AG04450 (cell line): Measurements from ENCODE around the gene EHBP1. TPM values are rescaled to one million over a fixed set of nuclear protein-coding genes. Genes with fewer than 3 reads are reported as not detected.

ENCODE experiments used
- CTCF ChIA-PET: fragments of 300-600, 350-600 bp; formaldehyde crosslinking; extraction: SDS; loops from one replicate; lab custom pipeline; 2022; ENCODE audit warnings: antibody characterized with exemption, inconsistent platforms; lab: Charles Lee
- POLR2A ChIA-PET: fragments of 350-600 bp; formaldehyde crosslinking; extraction: SDS; loops from one replicate; lab custom pipeline; 2021; ENCODE audit warnings: antibody characterized with exemption, inconsistent platforms; lab: Yijun Ruan, JAX
- DNase-seq: peaks from one replicate; pipeline ENCODE4 v3.0.0-alpha.2; 2011; ENCODE audit warnings: low read depth, low spot score
- H3K27ac ChIP-seq: one replicate; pipeline ENCODE4 v1.5.1; 2012; ENCODE audit warnings: low read depth, low read length, control low read depth
- H3K27me3 ChIP-seq: one replicate; pipeline ENCODE4 v1.6.0; 2012; ENCODE audit warnings: low read length; ENCODE audit not compliant: control insufficient read depth, insufficient read depth
- H3K4me3 ChIP-seq: 2 replicates; pipeline ENCODE4 v1.5.1; 2011; ENCODE audit warnings: mild to moderate bottlenecking, low read depth, low read length, control low read depth
- H3K9me3 ChIP-seq: 2 replicates; pipeline ENCODE4 v1.5.1; 2012; ENCODE audit warnings: low read length; ENCODE audit not compliant: control insufficient read depth, insufficient read depth
- polyA plus RNA-seq: library from polyadenylated mRNA; depleted of rRNA; stranded (reverse); fragments of >200 nt; gene quantifications from 2 replicates; pipeline ENCODE4 v1.2.3, GENCODE V29; 2011
- TF ChIP-seq, protein P1 (sequence below): IDR thresholded peaks from 2 replicates; pipeline ENCODE4 v1.5.1; 2011; ENCODE audit warnings: low read depth, low read length, control low read depth, inconsistent platforms

EHBP1 gene
- polyA plus RNA-seq, 1 experiment, result 68.6 TPM

DNA sequence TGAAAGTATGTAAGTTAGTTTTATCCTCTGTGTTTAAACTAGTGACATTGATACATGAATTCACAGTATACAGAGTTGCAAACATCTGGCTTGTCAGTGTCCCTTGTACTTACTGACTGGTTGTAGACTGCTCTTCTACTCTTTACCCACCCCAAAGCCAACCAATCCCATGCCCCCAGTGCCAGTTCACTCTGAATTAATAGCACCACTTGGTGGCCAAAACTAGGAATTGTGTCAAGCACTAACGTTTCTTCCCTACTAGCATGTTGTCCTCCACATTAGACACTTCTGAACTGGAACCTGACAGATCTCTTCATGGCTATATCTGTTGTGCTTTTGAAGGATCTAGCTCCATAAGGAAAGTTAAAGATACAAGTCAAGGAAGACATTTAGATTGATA lies 317.9 kb downstream of the EHBP1 start:
- Histone ChIP-seq H3K27me3 (no peaks in the 10 kb centered on the region), H3K4me3 (no peak overlapping the region), H3K9me3 (no peaks in the 10 kb centered on the region), H3K27ac (no peak overlapping the region)
- CTCF ChIA-PET, result interaction anchor here (0.5 to 2.2 kb wide), 6 partner anchors 9 to 567 kb away, joined by 4 to 8 read pairs (median 6); no protein-coding TSS in a partner anchor
- TF ChIP-seq, protein P1, sequence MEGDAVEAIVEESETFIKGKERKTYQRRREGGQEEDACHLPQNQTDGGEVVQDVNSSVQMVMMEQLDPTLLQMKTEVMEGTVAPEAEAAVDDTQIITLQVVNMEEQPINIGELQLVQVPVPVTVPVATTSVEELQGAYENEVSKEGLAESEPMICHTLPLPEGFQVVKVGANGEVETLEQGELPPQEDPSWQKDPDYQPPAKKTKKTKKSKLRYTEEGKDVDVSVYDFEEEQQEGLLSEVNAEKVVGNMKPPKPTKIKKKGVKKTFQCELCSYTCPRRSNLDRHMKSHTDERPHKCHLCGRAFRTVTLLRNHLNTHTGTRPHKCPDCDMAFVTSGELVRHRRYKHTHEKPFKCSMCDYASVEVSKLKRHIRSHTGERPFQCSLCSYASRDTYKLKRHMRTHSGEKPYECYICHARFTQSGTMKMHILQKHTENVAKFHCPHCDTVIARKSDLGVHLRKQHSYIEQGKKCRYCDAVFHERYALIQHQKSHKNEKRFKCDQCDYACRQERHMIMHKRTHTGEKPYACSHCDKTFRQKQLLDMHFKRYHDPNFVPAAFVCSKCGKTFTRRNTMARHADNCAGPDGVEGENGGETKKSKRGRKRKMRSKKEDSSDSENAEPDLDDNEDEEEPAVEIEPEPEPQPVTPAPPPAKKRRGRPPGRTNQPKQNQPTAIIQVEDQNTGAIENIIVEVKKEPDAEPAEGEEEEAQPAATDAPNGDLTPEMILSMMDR, result peak; percentile 40
- DNase-seq, result no peak
- POLR2A ChIA-PET, result no interaction called here

DNA sequence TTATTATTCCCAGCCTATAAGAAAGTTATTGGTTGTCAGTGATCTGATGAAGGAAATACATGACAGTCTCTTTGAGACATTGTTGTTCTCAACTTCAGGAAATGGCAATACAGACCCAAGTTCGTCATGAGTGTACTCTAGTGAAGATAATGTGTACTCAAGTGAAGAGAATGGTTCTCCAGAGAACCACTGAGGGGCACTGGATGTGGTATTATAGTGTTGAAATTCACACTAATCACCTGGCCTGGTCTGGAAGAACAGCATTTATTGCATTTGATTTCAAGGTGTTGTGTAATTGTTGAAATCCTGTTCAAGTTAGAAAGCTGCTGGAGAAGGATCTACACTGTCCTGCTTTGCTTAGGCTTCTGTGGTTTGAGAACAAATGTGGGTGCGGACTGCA lies 321.7 kb downstream of the EHBP1 start:
- no peak for DNase-seq
- TF ChIP-seq, protein P1, result no peak
- Histone ChIP-seq H3K27ac (no peak overlapping the region), H3K4me3 (no peak overlapping the region), H3K27me3 (no peaks in the 10 kb centered on the region), H3K9me3 (no peaks in the 10 kb centered on the region)
- POLR2A ChIA-PET, result no interaction called here
- CTCF ChIA-PET, result no interaction called here

DNA sequence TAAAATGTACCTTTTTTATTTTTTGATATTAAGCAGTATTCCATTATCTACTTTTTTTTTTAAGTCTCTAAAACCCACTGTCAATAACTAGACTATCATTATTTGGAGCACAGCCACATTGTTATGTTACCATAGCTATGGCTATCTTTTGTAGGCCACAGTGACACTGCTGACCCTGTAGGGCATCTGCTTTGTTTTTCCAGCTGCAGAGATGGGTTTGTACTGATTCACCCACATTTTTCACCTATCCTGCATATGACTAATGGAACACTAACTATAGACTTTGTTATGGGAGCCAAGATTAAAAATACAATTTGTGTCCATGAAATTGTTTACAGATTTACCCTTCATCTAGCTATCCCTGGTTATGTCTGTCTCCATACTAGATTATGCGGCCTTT lies 323.5 kb downstream of the EHBP1 start:
- ChIA-PET POLR2A (interaction anchor here (0.7 kb wide), 1 partner anchor 254 kb away, joined by 3 read pairs; no protein-coding TSS in a partner anchor), CTCF (no interaction called here)
- H3K27me3 ChIP-seq, result no peaks in the 10 kb centered on the region
- TF ChIP-seq, protein P1, result no peak
- no peak overlapping the region for H3K4me3 ChIP-seq
- H3K9me3 ChIP-seq, result no peaks in the 10 kb centered on the region
- H3K27ac ChIP-seq, result no peak overlapping the region
- no peak for DNase-seq

DNA sequence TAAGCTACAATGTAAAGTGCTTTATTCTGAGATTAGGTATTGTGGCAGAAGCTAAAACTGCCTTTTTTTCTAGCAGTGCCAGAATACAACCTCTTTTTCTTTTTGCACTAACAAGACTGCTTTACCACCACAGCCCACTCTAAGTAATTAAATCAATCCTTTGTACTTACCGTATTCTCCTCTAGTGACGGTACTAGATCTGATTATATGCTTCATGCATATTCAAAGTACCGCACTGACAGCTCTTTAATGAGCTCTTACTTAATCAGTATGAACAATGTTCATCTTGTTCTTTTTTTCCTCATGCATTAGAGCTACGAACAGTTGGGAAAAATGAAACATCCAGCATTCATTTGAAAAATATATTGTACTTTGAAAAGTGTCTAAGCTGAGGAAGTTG lies 329.0 kb downstream of the EHBP1 start:
- CTCF ChIA-PET, result interaction anchor here (1.2 kb wide), 2 partner anchors 10 to 247 kb away, joined by 3 to 4 read pairs; no protein-coding TSS in a partner anchor
- no peaks in the 10 kb centered on the region for H3K27me3 ChIP-seq
- no peak overlapping the region for H3K4me3 ChIP-seq
- no peak for DNase-seq
- TF ChIP-seq, protein P1, result no peak
- no peak overlapping the region for H3K27ac ChIP-seq
- H3K9me3 ChIP-seq, result no peaks in the 10 kb centered on the region
- POLR2A ChIA-PET, result no interaction called here

DNA sequence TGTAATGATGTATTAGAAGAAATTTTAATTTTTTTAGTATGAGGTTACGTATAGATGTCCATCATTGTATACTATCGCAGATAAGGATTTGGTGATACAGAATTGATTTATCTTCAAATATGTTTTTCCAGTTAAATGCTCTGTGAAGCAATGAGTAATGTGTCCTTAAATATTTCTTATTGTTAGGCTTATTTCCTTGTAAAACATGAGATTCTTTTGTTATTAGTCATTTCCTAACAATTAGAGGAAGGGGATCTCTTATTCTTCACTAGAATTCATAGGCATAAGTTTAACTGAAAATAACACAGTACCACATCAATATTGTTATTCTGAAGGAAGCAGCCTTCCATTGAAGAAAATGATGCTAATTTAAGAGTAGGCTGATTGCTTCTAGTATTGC lies 329.7 kb downstream of the EHBP1 start:
- ChIA-PET CTCF (interaction anchor here (1.2 to 1.6 kb wide), 3 partner anchors 11 to 578 kb away, joined by 3 to 5 read pairs (median 4); no protein-coding TSS in a partner anchor), POLR2A (no interaction called here)

More for the DNA sequence above, 329.7 kb downstream of the EHBP1 start:
- H3K27me3 ChIP-seq, result no peaks in the 10 kb centered on the region
- H3K4me3 ChIP-seq, result no peak overlapping the region
- no peak for DNase-seq
- H3K9me3 ChIP-seq, result no peaks in the 10 kb centered on the region
- H3K27ac ChIP-seq, result no peak overlapping the region
- TF ChIP-seq, protein P1, result no peak
